Peyer's patch (tissue), 4 donors: Measurements from ENCODE around the gene CPD.

Source experiments
- CTCF ChIP-seq, 6 experiments: fragments of 450-650 bp in 4 of 6; fragments of 200-600 bp in 2 of 6; sonication (generic) in 1 of 6; IDR thresholded peaks; one replicate each; pipeline ENCODE4 v1.5.1; 2017 to 2019; ENCODE audit warnings: antibody characterized with exemption in 6 of 6, mild to moderate bottlenecking in 3 of 6, moderate library complexity in 1 of 6
- POLR2A ChIP-seq, 2 donors: fragments of 450-650 bp; IDR thresholded peaks; one replicate each; pipeline ENCODE4 v1.5.1; 2017; ENCODE audit warnings: antibody characterized with exemption in 2 of 2, mild to moderate bottlenecking in 2 of 2, moderate library complexity in 2 of 2

GRCh38 chr17:30449480-30449879 lies 70.8 kb downstream of the CPD start:
- TF ChIP-seq CTCF (IDR thresholded peaks at IDR 0.05) (no peak), POLR2A (IDR thresholded peaks at IDR 0.05) (no peak)
